BLaER1 treated with 17β-estradiol and CSF1 and Interleukin-3, amounts not matched to agents 10 nM and 100 nM (cell line): ENCODE data around the gene PSMG3.

ENCODE experiments used
- H3K27ac ChIP-seq, 11 experiments: shearing (Covaris generic); formaldehyde crosslinking; 2 replicates each; pipeline ENCODE4 v1.8.1; 2022
- H3K27me3 ChIP-seq, 11 experiments: shearing (Covaris generic); formaldehyde crosslinking; 2 replicates each; pipeline ENCODE4 v1.8.1; 2022
- H3K36me3 ChIP-seq, 11 experiments: shearing (Covaris generic); formaldehyde crosslinking; 2 replicates each; pipeline ENCODE4 v1.8.1; 2022
- H3K4me1 ChIP-seq, 10 experiments: shearing (Covaris generic); formaldehyde crosslinking; 2 replicates each; pipeline ENCODE4 v1.8.1; 2022
- H3K4me2 ChIP-seq, 11 experiments: shearing (Covaris generic); formaldehyde crosslinking; 2 replicates each; pipeline ENCODE4 v1.8.1; 2022
- H3K4me3 ChIP-seq, 10 experiments: shearing (Covaris generic); formaldehyde crosslinking; 2 replicates each; pipeline ENCODE4 v1.8.1; 2022
- H3K9ac ChIP-seq, 11 experiments: shearing (Covaris generic); formaldehyde crosslinking; 2 replicates each; pipeline ENCODE4 v1.8.1; 2022
- H3K9me3 ChIP-seq, 11 experiments: shearing (Covaris generic); formaldehyde crosslinking; replicated peaks in 1 of 11; 2 replicates each; pipeline ENCODE4 v1.8.1; 2022
- H4K20me1 ChIP-seq, 11 experiments: shearing (Covaris generic); formaldehyde crosslinking; 2 replicates each; pipeline ENCODE4 v1.8.1; 2022
- Cebpa-rat ChIP-seq, 11 experiments: shearing (Covaris generic); IDR thresholded peaks; 2 replicates each; pipeline ENCODE4 v1.8.1; 2022

Gene PSMG3

GRCh38 chr7:1555813-1556543 lies 13.9 kb downstream of the PSMG3 start, which contains the start of gene TMEM184A:
Gene TMEM184A (minus strand): TSS chr7:1556205. CDS start chr7:1555484, 721 bp downstream.
- Histone ChIP-seq H3K9ac (peak within 1 kb of the TSS in 8 of 11 experiments; percentile 3 to 70 (median 31); a peak in 9 of 22 replicates), H3K9me3 (no peaks in the 10 kb centered on the region), H3K4me3 (no peak within 1 kb of the TSS; a peak in 1 of 20 replicates), H3K4me1 (peaks cover 15 to 54% (median 28%) of the 10 kb centered on the region in 10 experiments), H3K4me2 (peak within 1 kb of the TSS; percentile 46 to 94 (median 77)), H3K27me3 (no peaks in the 10 kb centered on the region), H4K20me1 (peaks cover 0 to 6% (median 0%) of the 10 kb centered on the region in 11 experiments; a peak in 2 of 22 replicates), H3K36me3 (no peaks in the 10 kb centered on the region), H3K27ac (peak within 1 kb of the TSS in 3 of 11 experiments; percentile 17 to 32 (median 25); a peak in 5 of 22 replicates)
- no peak for TF ChIP-seq Cebpa-rat (IDR thresholded peaks at IDR 0.05)

- H3K9me3 ChIP-seq = no peaks in the 10 kb centered on the region
- peak overlapping the region in 3 of 11 experiments; percentile 17 to 32 (median 25); a peak in 5 of 22 replicates for H3K27ac ChIP-seq
- H3K4me1 ChIP-seq = peaks cover 15 to 54% (median 28%) of the 10 kb centered on the region in 10 experiments
- no peak overlapping the region; a peak in 1 of 20 replicates for H3K4me3 ChIP-seq
- peaks cover 0 to 6% (median 0%) of the 10 kb centered on the region in 11 experiments; a peak in 2 of 22 replicates for H4K20me1 ChIP-seq
- no peaks in the 10 kb centered on the region for H3K27me3 ChIP-seq
- H3K36me3 ChIP-seq = no peaks in the 10 kb centered on the region
- H3K9ac ChIP-seq = peak overlapping the region in 7 of 11 experiments; percentile 3 to 70 (median 32); a peak in 8 of 22 replicates
- TF ChIP-seq Cebpa-rat (IDR thresholded peaks at IDR 0.05) = no peak
- H3K4me2 ChIP-seq = peak overlapping the region; percentile 46 to 94 (median 77)
These were observed 14.6 kb downstream of the PSMG3 start for GRCh38 chr7:1555046-1555812.

DNA sequence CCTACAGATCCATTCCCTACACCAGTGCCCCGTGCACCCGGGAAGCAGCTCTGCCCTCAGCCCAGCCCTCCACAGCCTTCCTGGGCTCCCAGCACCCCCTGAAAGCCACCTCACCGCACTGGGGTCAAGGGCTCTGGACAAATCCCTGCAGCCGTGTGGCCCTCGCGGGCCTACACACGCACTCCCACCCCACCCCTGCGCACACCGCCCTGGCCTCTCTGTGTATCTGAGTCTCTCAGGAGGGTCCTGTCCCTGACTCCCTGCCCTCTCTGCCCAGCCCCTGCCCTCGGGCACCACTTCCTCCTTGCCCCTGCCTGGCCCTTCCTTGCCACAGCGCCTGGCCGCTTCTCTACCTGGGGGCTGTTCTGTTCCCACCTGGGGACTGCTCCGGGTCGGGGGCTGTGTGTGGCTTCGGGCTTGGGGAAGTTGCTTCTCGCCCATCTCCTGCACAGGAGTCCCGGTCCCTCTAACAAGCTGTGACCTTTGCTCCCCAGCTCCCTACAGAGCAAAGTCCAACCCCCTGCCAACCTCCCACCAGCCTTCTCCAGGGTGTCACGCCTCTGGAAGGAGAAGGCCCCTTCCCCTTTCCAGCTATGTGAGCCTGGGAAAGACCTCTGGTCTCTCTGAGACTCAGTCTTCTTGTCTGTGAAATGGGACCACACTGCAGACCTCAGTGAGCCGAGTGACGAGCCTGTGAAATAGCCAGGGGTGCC lies 15.3 kb downstream of the PSMG3 start:
- no peaks in the 10 kb centered on the region for H3K27me3 ChIP-seq
- H3K4me2 ChIP-seq = peak overlapping the region in 10 of 11 experiments; percentile 58 to 94 (median 80); a peak in 15 of 22 replicates
- H3K4me1 ChIP-seq = peaks cover 15 to 54% (median 28%) of the 10 kb centered on the region in 10 experiments
- H3K27ac ChIP-seq = 0 out of 22 replicates have a peak overlapping the region, but pooled peaks of 1 of the 11 experiments have one; percentile 32
- H4K20me1 ChIP-seq = peaks cover 0 to 6% (median 0%) of the 10 kb centered on the region in 11 experiments; a peak in 2 of 22 replicates
- no peaks in the 10 kb centered on the region for H3K36me3 ChIP-seq
- peak overlapping the region in 1 of 11 experiments; percentile 32; a peak in 1 of 22 replicates for H3K9ac ChIP-seq
- H3K9me3 ChIP-seq = no peaks in the 10 kb centered on the region
- H3K4me3 ChIP-seq = no peak overlapping the region
- no peak for TF ChIP-seq Cebpa-rat (IDR thresholded peaks at IDR 0.05)

GRCh38 chr7:1553512-1554210 lies 16.2 kb downstream of the PSMG3 start:
- no peaks in the 10 kb centered on the region for H3K36me3 ChIP-seq
- H3K4me2 ChIP-seq = 0 out of 22 replicates have a peak overlapping the region, but pooled peaks of 1 of the 11 experiments have one; percentile 0
- H3K4me3 ChIP-seq = no peak overlapping the region
- H3K9me3 ChIP-seq = no peaks in the 10 kb centered on the region
- H3K9ac ChIP-seq = no peak overlapping the region
- H4K20me1 ChIP-seq = peaks cover 0 to 6% (median 0%) of the 10 kb centered on the region in 11 experiments; a peak in 2 of 22 replicates
- H3K27me3 ChIP-seq = no peaks in the 10 kb centered on the region
- TF ChIP-seq Cebpa-rat (IDR thresholded peaks at IDR 0.05) = no peak
- H3K27ac ChIP-seq = no peak overlapping the region
- H3K4me1 ChIP-seq = peaks cover 15 to 54% (median 28%) of the 10 kb centered on the region in 10 experiments

- H3K4me2 ChIP-seq = peak overlapping the region in 4 of 11 experiments; percentile 28 to 41 (median 34); a peak in 5 of 22 replicates
- peaks cover 0 to 14% (median 0%) of the 10 kb centered on the region in 11 experiments; a peak in 3 of 22 replicates for H4K20me1 ChIP-seq
- H3K27ac ChIP-seq = no peak overlapping the region; a peak in 1 of 22 replicates
- peaks cover 15 to 64% (median 41%) of the 10 kb centered on the region in 10 experiments for H3K4me1 ChIP-seq
- no peak overlapping the region for H3K4me3 ChIP-seq
- H3K9ac ChIP-seq = no peak overlapping the region
- H3K9me3 ChIP-seq = no peaks in the 10 kb centered on the region
- no peaks in the 10 kb centered on the region for H3K36me3 ChIP-seq
- TF ChIP-seq Cebpa-rat (IDR thresholded peaks at IDR 0.05) = no peak
- no peaks in the 10 kb centered on the region for H3K27me3 ChIP-seq
These were observed 17.6 kb downstream of the PSMG3 start for GRCh38 chr7:1552200-1552599.

DNA sequence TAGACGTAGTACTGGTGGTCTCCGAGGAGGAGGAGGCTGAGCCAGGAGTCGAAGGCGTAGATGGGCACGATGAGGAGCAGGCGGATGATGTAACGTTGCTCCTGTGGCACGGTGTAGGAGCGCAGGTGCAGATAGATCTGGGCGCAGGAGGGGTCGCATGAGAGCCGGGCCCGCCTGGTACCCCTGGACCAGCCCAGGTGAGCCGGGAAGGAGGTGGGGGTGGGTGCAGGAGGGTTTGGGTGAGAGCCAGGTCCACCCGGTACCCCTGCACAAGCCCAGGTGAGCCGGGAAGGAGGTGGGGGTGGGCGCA lies 19.0 kb downstream of the PSMG3 start:
- Histone ChIP-seq H3K4me2 (no peak overlapping the region), H3K27ac (no peak overlapping the region), H3K9ac (no peak overlapping the region), H3K4me3 (no peak overlapping the region), H4K20me1 (peaks cover 0 to 28% (median 0%) of the 10 kb centered on the region in 11 experiments; a peak in 5 of 22 replicates), H3K36me3 (no peaks in the 10 kb centered on the region), H3K9me3 (no peaks in the 10 kb centered on the region), H3K4me1 (peaks cover 17 to 64% (median 47%) of the 10 kb centered on the region in 10 experiments), H3K27me3 (no peaks in the 10 kb centered on the region)
- no peak for TF ChIP-seq Cebpa-rat (IDR thresholded peaks at IDR 0.05)

GRCh38 chr7:1550005-1550845 lies 19.6 kb downstream of the PSMG3 start:
- H3K9me3 ChIP-seq = no peaks in the 10 kb centered on the region
- no peaks in the 10 kb centered on the region for H3K36me3 ChIP-seq
- H3K4me1 ChIP-seq = peaks cover 17 to 64% (median 47%) of the 10 kb centered on the region in 10 experiments
- no peak for TF ChIP-seq Cebpa-rat (IDR thresholded peaks at IDR 0.05)
- H3K27me3 ChIP-seq = no peaks in the 10 kb centered on the region
- H3K27ac ChIP-seq = no peak overlapping the region
- H3K4me2 ChIP-seq = no peak overlapping the region
- peaks cover 0 to 34% (median 2%) of the 10 kb centered on the region in 11 experiments; a peak in 8 of 22 replicates for H4K20me1 ChIP-seq
- no peak overlapping the region for H3K4me3 ChIP-seq
- H3K9ac ChIP-seq = no peak overlapping the region
